HG03045 (cell line): ENCODE measurements around the gene BEX2.

Experiments used
- ATAC-seq: cut with Tn5 transposase; IDR thresholded peaks from one replicate; pipeline ENCODE4 v1.9.1; 2021; ENCODE audit warnings: mild to moderate bottlenecking, moderate library complexity; ENCODE audit not compliant: unreplicated experiment

The BEX2 gene

GRCh38 chrX:103274284-103274683 lies 36.5 kb downstream of the BEX2 start:
- no peak for ATAC-seq
